Raji (cell line): ENCODE results near the gene KCP.

ENCODE experiments used
- POLR2A ChIP-seq: IDR thresholded peaks from 2 replicates; pipeline ENCODE4 v1.6.1; 2011; ENCODE audit warnings: low read depth, low read length, control low read depth; ENCODE audit not compliant: insufficient read depth

KCP gene

DNA sequence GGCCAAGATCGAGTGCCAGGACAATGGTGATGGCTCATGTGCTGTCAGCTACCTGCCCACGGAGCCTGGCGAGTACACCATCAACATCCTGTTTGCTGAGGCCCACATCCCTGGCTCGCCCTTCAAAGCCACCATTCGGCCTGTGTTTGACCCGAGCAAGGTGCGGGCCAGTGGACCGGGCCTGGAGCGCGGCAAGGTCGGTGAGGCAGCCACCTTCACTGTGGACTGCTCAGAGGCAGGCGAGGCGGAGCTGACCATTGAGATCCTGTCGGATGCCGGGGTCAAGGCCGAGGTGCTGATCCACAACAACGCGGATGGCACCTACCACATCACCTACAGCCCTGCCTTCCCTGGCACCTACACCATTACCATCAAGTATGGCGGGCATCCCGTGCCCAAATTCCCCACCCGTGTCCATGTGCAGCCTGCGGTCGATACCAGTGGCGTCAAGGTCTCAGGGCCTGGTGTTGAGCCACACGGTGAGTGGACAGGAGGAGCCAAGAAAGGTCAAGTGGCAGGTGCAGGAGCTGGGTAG is 65.7 kb downstream of the KCP start:
- TF ChIP-seq POLR2A, result no peak

DNA sequence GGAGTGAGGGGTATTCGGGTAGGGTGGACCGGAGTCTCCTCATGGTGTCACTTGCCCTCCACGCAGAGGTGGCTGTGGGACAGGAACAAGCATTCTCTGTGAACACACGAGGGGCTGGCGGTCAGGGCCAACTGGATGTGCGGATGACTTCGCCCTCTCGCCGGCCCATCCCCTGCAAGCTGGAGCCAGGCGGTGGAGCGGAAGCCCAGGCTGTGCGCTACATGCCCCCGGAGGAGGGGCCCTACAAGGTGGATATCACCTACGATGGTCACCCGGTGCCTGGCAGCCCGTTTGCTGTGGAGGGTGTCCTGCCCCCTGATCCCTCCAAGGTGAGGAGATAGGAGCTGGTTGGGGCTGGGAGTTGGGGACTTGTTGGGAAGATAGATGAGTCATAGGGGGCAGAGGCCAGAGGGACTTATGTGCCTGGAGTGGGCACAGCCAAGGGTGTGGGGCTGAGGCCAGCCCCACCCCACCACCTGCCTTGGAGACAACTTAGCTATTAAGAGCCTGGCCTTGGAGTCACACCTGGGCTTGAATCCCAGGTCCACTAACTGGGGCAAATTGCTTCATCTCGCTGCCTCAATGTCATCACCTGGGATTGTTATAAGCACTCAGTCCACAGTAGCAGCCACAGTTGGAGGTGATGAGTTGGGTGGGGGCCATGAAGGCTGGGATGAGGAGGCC is 66.4 kb downstream of the KCP start:
- TF ChIP-seq POLR2A, result no peak

DNA sequence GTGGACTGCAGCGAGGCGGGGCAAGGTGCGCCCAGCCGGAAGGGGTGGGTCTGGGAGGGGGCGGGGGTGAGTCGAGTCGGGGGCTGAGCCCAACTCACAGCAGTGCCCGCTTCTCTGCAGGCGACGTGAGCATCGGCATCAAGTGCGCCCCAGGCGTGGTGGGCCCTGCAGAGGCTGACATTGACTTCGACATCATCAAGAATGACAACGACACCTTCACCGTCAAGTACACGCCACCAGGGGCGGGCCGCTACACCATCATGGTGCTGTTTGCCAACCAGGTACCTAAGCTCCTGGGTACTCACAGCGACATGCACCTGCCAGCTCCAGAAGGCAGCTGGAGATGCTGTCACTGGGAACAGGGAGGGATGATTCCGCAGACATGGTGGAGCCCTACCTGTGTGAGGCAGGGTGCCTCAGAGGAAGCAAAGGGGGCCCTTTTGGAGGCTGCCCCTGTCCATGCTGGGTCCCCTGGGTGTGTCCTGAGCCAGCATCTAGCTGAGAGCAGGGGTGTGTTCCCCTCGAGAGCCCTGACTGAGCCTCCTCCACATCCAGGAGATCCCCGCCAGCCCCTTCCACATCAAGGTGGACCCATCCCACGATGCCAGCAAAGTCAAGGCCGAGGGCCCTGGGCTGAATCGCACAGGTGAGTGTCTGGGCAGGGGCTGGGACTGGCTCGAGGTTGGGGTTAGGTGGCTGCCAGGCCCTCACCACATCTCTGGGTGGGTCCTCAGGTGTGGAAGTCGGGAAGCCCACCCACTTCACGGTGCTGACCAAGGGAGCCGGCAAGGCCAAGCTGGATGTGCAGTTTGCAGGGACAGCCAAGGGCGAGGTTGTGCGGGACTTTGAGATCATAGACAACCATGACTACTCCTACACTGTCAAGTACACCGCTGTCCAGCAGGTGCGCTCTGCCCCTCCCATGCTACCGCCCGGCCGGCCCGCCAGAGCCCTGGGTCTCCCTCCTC is 67.6 kb downstream of the KCP start:
- TF ChIP-seq POLR2A, result no peak

DNA sequence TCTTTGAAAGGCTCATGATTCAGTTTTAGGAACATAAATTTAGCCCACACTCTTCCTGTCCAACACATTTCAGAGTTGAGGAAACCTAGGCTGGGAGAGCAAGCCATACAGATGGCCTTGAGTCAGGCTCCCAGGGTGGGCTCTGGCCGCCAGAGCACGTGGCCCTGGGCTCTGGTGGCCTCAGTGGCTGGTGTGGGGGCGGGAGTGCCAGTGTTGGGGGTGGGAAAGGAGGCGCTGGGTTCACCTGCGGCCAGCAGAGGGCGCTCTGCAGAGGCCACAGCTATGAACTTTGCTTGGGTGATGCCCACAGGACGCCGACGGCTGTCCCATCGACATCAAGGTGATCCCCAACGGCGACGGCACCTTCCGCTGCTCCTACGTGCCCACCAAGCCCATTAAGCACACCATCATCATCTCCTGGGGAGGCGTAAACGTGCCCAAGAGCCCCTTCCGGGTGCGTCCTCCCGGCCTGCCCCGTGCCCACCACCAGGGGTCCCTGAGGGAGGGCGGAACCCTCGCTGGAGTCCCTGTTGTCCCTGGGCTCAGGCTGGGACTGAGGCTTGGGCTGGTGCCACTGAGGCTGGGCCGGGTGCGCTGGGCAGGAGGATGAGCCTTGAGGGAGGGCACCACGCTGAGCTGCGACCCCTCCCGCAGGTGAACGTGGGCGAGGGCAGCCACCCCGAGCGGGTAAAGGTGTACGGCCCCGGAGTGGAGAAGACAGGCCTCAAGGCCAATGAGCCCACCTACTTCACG is 68.4 kb downstream of the KCP start:
- TF ChIP-seq POLR2A, result no peak

DNA sequence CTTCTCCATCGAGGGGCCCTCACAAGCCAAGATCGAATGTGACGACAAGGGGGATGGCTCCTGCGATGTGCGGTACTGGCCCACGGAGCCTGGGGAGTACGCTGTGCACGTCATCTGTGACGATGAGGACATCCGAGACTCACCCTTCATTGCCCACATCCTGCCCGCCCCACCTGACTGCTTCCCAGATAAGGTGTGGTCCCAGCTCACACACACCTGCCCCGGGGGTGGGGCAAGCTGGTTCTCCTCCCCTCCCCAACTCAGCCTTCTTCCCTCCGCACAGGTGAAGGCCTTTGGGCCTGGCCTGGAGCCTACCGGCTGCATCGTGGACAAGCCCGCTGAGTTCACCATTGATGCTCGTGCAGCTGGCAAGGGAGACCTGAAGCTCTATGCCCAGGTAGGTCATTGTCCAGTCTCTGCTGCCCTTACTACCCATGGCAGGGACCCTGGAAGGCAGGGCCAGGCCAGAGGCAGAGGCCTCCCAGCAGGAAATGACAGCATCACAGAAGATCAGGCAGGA is 69.3 kb downstream of the KCP start:
- no peak for TF ChIP-seq POLR2A

DNA sequence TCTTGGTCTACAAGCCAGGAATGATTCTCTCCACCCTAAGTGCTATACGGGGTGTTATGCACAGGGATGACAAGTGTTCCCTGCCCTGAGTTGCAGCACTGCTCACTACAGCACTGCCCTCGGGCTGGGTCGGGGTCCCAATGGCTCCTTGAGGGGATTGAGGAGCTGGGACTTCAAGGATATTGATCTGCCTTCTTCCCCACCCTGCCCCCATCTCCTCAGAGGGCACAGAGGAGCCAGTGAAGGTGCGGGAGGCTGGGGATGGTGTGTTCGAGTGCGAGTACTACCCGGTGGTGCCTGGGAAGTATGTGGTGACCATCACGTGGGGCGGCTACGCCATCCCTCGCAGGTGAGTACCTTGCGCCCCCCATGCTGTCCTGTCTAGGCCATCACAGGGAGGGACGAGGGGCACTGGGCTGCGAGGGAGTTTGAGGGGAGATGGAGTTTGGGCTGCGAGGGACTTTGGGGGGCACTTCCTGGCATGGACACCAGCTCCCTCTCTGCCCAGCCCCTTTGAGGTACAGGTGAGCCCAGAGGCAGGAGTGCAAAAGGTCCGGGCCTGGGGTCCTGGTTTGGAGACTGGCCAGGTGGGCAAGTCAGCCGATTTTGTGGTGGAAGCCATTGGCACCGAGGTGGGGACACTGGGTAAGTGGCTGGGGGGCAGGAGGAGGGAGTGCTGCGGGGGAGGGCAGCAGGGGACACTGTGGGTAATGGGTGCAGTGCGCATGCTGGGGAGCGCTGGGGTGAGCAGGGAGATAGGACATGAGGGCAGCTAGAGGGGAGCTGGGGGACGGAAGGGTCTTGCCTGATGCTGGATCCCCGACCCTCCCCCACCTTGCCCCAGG is 70.0 kb downstream of the KCP start:
- TF ChIP-seq POLR2A, result no peak

DNA sequence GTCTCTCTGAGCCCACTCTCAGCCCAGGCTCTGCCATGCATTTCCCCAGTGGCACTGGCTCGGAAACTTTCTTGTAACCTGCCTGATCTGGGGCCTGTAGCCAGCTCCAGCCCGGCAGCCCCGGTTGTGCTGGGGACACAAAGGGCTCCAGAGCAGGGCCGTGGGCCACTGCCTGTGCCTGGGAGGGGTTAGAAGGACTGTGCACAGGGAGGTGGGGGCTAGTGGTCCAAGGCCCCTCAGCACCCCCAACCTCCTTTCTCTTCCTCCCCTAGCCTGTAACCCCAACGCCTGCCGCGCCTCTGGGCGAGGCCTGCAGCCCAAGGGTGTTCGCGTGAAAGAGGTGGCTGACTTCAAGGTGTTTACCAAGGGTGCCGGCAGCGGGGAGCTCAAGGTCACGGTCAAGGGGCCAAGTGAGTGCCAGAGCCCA is 70.7 kb downstream of the KCP start:
- TF ChIP-seq POLR2A, result no peak

DNA sequence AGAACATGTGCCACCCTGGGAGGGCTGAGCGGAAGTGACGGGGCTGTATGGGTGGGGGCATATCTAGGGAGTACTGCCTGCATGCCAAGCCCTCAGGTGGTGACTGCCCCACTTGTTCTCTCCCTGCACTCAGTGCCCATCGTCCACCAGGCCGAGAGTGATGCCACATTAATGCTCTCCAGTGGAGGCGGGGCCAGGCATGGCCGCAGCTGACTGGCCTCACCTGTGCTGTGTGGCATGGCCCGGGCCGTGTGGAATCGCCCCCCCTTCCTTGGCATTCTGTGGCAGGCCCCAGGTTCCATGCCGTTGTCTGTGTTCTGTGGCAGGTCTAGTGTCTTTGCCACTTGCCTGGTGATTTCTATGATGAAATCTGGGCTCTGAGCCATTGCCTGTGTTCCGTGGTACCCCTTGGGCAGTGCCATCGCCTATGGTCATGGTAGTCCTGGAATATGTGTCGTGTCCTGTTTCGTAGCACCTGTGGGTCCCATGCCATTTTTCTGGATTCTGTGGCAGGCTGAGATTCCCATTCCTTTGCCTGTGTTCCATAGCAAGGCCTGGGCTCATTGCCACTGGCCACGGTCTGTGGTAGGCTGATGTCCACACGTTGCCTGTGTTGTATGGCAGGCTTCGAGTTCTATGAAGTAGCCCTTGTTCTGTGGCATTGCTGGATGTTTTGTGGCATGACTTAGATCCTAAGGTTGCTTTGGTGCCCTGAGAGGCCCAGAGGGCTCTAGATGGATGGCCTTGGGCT is 71.4 kb downstream of the KCP start:
- TF ChIP-seq POLR2A, result no peak

DNA sequence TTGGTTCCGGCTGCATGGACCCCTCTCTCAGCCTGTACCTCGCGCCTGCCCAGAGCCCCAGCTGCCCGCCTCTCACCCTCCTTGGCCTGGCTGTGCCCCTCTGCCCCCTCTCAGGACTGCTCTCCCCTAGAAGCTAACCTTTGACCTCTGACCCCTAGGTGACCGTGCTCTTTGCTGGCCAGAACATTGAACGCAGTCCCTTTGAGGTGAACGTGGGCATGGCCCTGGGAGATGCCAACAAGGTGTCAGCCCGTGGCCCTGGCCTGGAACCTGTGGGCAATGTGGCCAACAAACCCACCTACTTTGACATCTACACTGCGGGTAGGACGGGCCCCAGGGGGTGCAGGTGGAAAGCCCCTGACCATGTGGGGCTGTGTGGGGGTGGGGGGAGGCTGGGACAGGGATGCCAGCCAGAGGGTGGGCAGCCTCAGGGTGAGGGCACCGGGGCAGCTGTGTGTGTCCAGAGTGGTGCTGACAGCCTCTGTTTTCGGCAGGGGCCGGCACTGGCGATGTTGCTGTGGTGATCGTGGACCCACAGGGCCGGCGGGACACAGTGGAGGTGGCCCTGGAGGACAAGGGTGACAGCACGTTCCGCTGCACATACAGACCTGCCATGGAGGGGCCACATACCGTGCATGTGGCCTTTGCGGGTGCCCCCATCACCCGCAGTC is 72.3 kb downstream of the KCP start:
- TF ChIP-seq POLR2A, result no peak

DNA sequence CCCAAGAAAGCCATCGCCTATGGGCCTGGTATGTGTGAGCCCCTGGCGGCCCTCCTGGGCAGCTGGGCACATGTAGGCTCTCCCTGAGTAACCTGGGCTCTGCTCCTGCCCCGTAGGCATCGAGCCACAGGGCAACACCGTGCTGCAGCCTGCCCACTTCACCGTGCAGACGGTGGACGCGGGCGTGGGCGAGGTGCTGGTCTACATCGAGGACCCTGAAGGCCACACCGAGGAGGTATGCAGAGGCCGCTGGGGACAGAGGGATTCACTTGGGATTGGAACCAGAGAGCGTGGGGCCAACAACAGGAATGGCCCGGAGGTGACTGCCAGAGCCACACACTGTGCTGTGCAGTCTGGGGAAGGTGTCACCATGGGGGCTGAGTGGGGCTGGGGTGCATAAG is 73.0 kb downstream of the KCP start:
- TF ChIP-seq POLR2A, result no peak

DNA sequence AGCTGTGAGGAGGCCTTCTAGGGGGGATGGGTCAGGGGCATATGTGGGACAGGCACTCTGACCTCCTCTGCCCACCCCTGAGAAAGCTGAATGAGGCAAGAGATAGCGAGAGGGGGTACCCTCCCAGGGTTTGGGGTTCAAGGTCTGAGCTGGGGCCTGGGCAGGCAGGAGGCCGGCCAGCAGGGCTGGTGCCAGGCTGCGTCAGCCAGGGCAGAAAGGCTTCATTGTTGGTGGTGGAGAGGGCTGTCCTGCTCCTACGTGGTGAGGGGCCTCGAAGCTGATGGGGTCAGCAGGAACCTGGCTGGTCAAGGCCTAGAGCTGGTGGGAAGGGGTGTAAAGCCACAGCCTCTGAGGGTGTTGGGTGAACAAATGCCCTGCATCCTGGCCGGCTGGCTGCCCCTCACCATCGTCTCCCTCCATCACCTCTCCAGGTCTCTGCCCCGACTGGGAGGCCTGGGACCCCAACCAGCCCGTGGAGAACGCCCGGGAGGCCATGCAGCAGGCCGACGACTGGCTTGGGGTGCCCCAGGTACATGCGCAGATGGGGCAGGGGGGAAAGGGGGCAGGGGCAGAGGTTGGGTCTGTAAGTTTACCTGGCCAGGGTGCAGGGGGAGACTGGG is 73.7 kb downstream of the KCP start:
- TF ChIP-seq POLR2A, result no peak

DNA sequence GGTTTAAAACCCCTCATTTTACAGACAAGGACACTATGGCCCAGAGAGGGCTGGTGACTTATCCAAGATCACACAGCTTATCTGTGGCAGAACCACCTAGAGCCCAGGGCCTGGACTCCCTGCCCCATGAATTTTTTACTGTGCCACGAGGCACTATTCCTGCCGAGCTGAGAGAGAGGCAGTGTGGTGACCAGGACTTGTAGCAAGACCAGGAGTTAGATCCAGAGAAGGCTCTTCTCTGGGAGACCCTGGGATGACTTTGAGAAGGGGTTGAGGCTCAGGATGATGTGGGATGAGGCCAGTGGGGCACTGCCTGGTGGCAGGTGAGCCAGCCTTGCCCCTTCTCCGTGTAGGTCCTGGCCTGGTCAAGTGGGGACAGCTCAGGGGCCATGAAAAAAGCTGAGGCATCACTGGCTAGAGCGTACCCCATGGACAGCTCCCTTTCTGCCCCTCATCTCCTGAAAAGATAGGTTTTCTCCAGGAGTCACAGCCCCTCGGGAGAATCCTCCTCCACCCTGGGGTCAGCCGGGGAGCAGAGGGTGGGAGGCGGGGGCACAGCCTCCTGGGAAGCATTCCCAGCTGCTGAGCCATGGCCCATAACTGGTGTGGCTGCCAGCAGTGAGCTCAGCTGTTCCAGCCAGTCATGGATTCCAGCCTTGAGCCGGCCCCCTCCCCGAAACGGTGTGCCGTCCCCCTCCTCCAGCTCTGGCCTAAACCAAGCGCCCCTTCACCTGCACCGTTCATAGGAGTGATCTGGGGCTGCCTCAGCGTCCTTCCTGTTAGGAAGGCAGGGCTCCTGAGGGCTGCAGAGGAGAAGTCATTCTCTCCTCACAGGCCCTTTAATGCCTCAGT is 74.5 kb downstream of the KCP start:
- TF ChIP-seq POLR2A, result no peak
